H9 (cell line): Measurements from ENCODE around the gene PCDH9. TPM values are rescaled to one million over a fixed set of nuclear protein-coding genes. Genes with fewer than 3 reads are reported as not detected.

ENCODE experiments used
- DNase-seq: peaks from one replicate; pipeline ENCODE4 v3.0.0-alpha.2; 2017
- H2AFZ ChIP-seq: one replicate; pipeline ENCODE4 v1.6.1; 2013; ENCODE audit warnings: mild to moderate bottlenecking, low read length, control low read depth, moderate library complexity
- H2AK5ac ChIP-seq: 2 replicates; pipeline ENCODE4 v1.6.1; 2013; ENCODE audit warnings: low read length, control low read depth, mixed read lengths; ENCODE audit not compliant: insufficient read length
- H2BK120ac ChIP-seq: one replicate; pipeline ENCODE4 v1.6.1; 2013; ENCODE audit warnings: low read depth, mild to moderate bottlenecking, low read length, control low read depth, inconsistent platforms; ENCODE audit not compliant: poor library complexity, severe bottlenecking
- H2BK12ac ChIP-seq: 2 replicates; pipeline ENCODE4 v1.6.1; 2013; ENCODE audit warnings: low read length, control low read depth, mixed read lengths, low read depth; ENCODE audit not compliant: insufficient read length
- H2BK15ac ChIP-seq: 2 replicates; pipeline ENCODE4 v1.6.1; 2013; ENCODE audit warnings: low read depth, low read length, control low read depth
- H2BK20ac ChIP-seq: one replicate; pipeline ENCODE4 v1.6.1; 2013; ENCODE audit warnings: low read depth, mild to moderate bottlenecking, low read length, control low read depth, inconsistent platforms; ENCODE audit not compliant: poor library complexity, severe bottlenecking
- H2BK5ac ChIP-seq: 2 replicates; pipeline ENCODE4 v1.6.1; 2013; ENCODE audit warnings: low read length, control low read depth, mixed read lengths; ENCODE audit not compliant: insufficient read length
- H3K14ac ChIP-seq: 2 replicates; pipeline ENCODE4 v1.6.1; 2013; ENCODE audit warnings: low read length, control low read depth; ENCODE audit not compliant: insufficient read depth
- H3K18ac ChIP-seq: 2 replicates; pipeline ENCODE4 v1.6.1; 2013; ENCODE audit warnings: low read depth, mild to moderate bottlenecking, mixed read lengths, low read length, control low read depth; ENCODE audit not compliant: insufficient read length
- H3K23ac ChIP-seq: 2 replicates; pipeline ENCODE4 v1.6.1; 2013; ENCODE audit warnings: low read length, control low read depth, mixed read lengths, low read depth; ENCODE audit not compliant: insufficient read length
- H3K23me2 ChIP-seq: 2 replicates; pipeline ENCODE4 v1.6.1; 2013; ENCODE audit warnings: low read depth, mild to moderate bottlenecking, mixed read lengths, low read length, control low read depth; ENCODE audit not compliant: insufficient read length, poor library complexity, severe bottlenecking
- H3K27ac ChIP-seq: 2 replicates; pipeline ENCODE4 v1.5.1; 2013; ENCODE audit warnings: low read length, control low read depth, mixed read lengths, low read depth; ENCODE audit not compliant: insufficient read length
- H3K27me3 ChIP-seq: 2 replicates; pipeline ENCODE4 v1.6.1; 2013; ENCODE audit warnings: low read length, control low read depth, inconsistent platforms; ENCODE audit not compliant: insufficient read depth
- H3K4ac ChIP-seq: 2 replicates; pipeline ENCODE4 v1.6.1; 2013; ENCODE audit warnings: low read depth, mild to moderate bottlenecking, control low read depth, inconsistent platforms, low read length, moderate library complexity
- H3K4me1 ChIP-seq: 2 replicates; pipeline ENCODE4 v1.6.1; 2013; ENCODE audit warnings: low read length, control low read depth, inconsistent platforms; ENCODE audit not compliant: insufficient read depth
- H3K4me2 ChIP-seq: 2 replicates; pipeline ENCODE4 v1.6.1; 2013; ENCODE audit warnings: low read length, control low read depth, mixed read lengths; ENCODE audit not compliant: insufficient read length, insufficient read depth
- H3K56ac ChIP-seq: 2 replicates; pipeline ENCODE4 v1.6.1; 2013; ENCODE audit warnings: low read depth, mild to moderate bottlenecking, mixed read lengths, low read length, control low read depth; ENCODE audit not compliant: insufficient read length
- H3K79me1 ChIP-seq: 2 replicates; pipeline ENCODE4 v1.6.1; 2013; ENCODE audit warnings: low read depth, mild to moderate bottlenecking, moderate library complexity, low read length, control low read depth, inconsistent platforms; ENCODE audit not compliant: insufficient read depth, poor library complexity, severe bottlenecking
- H3K79me2 ChIP-seq: 2 replicates; pipeline ENCODE4 v1.6.1; 2013; ENCODE audit warnings: low read length, control low read depth, inconsistent platforms; ENCODE audit not compliant: insufficient read depth
- H3K9ac ChIP-seq: 2 replicates; pipeline ENCODE4 v1.6.1; 2013; ENCODE audit warnings: low read length, control low read depth, mixed read lengths; ENCODE audit not compliant: insufficient read length; ENCODE audit errors: extremely low read depth
- H3K9me3 ChIP-seq: one replicate; pipeline ENCODE4 v1.6.1; 2013; ENCODE audit warnings: low read depth, low read length, inconsistent platforms; ENCODE audit not compliant: control insufficient read depth
- H3T11ph ChIP-seq: one replicate; pipeline ENCODE4 v1.6.1; 2013; ENCODE audit warnings: mild to moderate bottlenecking, low read length, control low read depth, inconsistent platforms
- H4K20me1 ChIP-seq: one replicate; pipeline ENCODE4 v1.6.1; 2013; ENCODE audit not compliant: control insufficient read depth, insufficient read length, insufficient read depth
- H4K5ac ChIP-seq: 2 replicates; pipeline ENCODE4 v1.6.1; 2013; ENCODE audit warnings: low read depth, mild to moderate bottlenecking, mixed read lengths, low read length, control low read depth; ENCODE audit not compliant: insufficient read length
- H4K8ac ChIP-seq: replicated peaks from 2 replicates; pipeline ENCODE4 v1.6.1; 2013; ENCODE audit warnings: low read length, control low read depth, mixed read lengths, low read depth; ENCODE audit not compliant: insufficient read length
- H4K91ac ChIP-seq: 2 replicates; pipeline ENCODE4 v1.6.1; 2013; ENCODE audit warnings: low read depth, mild to moderate bottlenecking, moderate library complexity, mixed read lengths, low read length, control low read depth; ENCODE audit not compliant: insufficient read length
- H3K27ac Mint-ChIP-seq, 3 experiments: 2 replicates in 2 of 3; 3 replicates in 1 of 3; pipeline ENCODE4 v1.8.0; 2020 to 2021; ENCODE audit warnings: mixed read lengths in 3 of 3, mild to moderate bottlenecking in 1 of 3, moderate library complexity in 1 of 3
- H3K27me3 Mint-ChIP-seq: 2 replicates; pipeline ENCODE4 v1.8.0; 2021; ENCODE audit warnings: low read depth, mild to moderate bottlenecking, moderate library complexity, mixed read lengths
- H3K36me3 Mint-ChIP-seq, 3 experiments: 2 replicates in 2 of 3; 3 replicates in 1 of 3; pipeline ENCODE4 v1.8.0; 2020 to 2021; ENCODE audit warnings: low read depth in 3 of 3, mixed read lengths in 3 of 3; ENCODE audit not compliant: insufficient read depth in 1 of 3
- H3K4me1 Mint-ChIP-seq, 2 experiments: 2 replicates each; pipeline ENCODE4 v1.8.0; 2020; ENCODE audit warnings: mixed read lengths in 2 of 2
- H3K4me3 Mint-ChIP-seq, 2 experiments: 2 replicates in 1 of 2; 3 replicates in 1 of 2; pipeline ENCODE4 v1.8.0; 2020 to 2021; ENCODE audit warnings: mild to moderate bottlenecking in 2 of 2, mixed read lengths in 2 of 2, moderate library complexity in 1 of 2
- H3K9me3 Mint-ChIP-seq, 2 experiments: 2 replicates in 1 of 2; 3 replicates in 1 of 2; pipeline ENCODE4 v1.8.0; 2020; ENCODE audit warnings: mild to moderate bottlenecking in 2 of 2, mixed read lengths in 2 of 2, moderate library complexity in 1 of 2
- WGBS: extraction: QIAGEN DNeasy Blood & Tissue Kit; methylation state at CpG from one replicate; pipeline ENCODE4 v1.1.7; 2013; ENCODE audit warnings: missing lambda C conversion rate, low lambda C conversion rate, mixed read lengths; ENCODE audit not compliant: insufficient read length; ENCODE audit errors: extremely low coverage; 5-methylcytosine and 5-hydroxymethylcytosine counted together
- total RNA-seq: library from RNA; stranded (reverse); gene quantifications from 2 replicates; pipeline ENCODE4 v1.2.1, GENCODE V29; 2021
- TF ChIP-seq, protein P1 (sequence below): fragments of 200-600 bp; sonication (generic); conservative IDR thresholded peaks from 3 replicates; pipeline ENCODE4 v1.8.0; 2021; ENCODE audit warnings: antibody characterized with exemption, mild to moderate bottlenecking

Gene PCDH9
- total RNA-seq, 1 experiment from 2014 or later, result 0.11 TPM

DNA sequence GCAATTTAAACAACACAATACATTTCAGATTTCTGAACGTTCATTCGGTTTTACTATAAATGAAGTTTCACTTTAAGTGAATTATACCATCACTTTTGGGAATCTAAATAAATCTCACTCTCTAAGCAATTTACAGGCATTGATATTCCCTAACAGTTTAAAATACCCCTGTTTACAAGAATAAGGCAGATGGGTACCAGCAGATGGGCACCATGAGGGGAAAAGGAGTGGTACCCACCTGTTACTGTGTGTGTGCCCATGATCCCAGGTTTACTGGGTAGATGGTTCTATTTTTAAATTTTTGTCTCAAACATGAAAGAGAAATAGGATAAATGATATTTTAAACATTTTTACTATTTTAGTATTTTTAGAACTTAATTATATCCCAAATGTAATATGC lies 212.9 kb downstream of the PCDH9 start:
- H3K4me1 ChIP-seq, result no peaks in the 10 kb centered on the region
- H3K23me2 ChIP-seq, result no peaks in the 10 kb centered on the region
- no peak overlapping the region for H4K91ac ChIP-seq
- H3K27me3 Mint-ChIP-seq, result no peaks in the 10 kb centered on the region
- H2BK5ac ChIP-seq, result no peak overlapping the region
- no peak overlapping the region for H3T11ph ChIP-seq
- no peak overlapping the region for H2AFZ ChIP-seq
- no peaks in the 10 kb centered on the region for H3K79me1 ChIP-seq
- H3K27ac Mint-ChIP-seq, result no peak overlapping the region
- H3K9ac ChIP-seq, result no peak overlapping the region
- no peak overlapping the region for H3K27ac ChIP-seq
- no peaks in the 10 kb centered on the region for H3K36me3 Mint-ChIP-seq
- H4K20me1 ChIP-seq, result no peaks in the 10 kb centered on the region
- H4K5ac ChIP-seq, result no peak overlapping the region
- no peak overlapping the region for H3K23ac ChIP-seq
- H3K18ac ChIP-seq, result no peak overlapping the region
- no peak overlapping the region for H3K4ac ChIP-seq
- no peak overlapping the region for H2BK12ac ChIP-seq
- no CpG with 5 or more reads among the region's 2 CpGs for WGBS
- TF ChIP-seq, protein P1, sequence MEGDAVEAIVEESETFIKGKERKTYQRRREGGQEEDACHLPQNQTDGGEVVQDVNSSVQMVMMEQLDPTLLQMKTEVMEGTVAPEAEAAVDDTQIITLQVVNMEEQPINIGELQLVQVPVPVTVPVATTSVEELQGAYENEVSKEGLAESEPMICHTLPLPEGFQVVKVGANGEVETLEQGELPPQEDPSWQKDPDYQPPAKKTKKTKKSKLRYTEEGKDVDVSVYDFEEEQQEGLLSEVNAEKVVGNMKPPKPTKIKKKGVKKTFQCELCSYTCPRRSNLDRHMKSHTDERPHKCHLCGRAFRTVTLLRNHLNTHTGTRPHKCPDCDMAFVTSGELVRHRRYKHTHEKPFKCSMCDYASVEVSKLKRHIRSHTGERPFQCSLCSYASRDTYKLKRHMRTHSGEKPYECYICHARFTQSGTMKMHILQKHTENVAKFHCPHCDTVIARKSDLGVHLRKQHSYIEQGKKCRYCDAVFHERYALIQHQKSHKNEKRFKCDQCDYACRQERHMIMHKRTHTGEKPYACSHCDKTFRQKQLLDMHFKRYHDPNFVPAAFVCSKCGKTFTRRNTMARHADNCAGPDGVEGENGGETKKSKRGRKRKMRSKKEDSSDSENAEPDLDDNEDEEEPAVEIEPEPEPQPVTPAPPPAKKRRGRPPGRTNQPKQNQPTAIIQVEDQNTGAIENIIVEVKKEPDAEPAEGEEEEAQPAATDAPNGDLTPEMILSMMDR, result no peak
- no peak overlapping the region for H2BK15ac ChIP-seq
- no peaks in the 10 kb centered on the region for H3K79me2 ChIP-seq
- no peak overlapping the region for H2AK5ac ChIP-seq
- no peaks in the 10 kb centered on the region for H3K9me3 ChIP-seq
- no peaks in the 10 kb centered on the region; a peak in 1 of 5 replicates for H3K9me3 Mint-ChIP-seq
- no peak for DNase-seq
- no peak overlapping the region for H3K4me2 ChIP-seq
- no peaks in the 10 kb centered on the region for H3K4me1 Mint-ChIP-seq
- no peak overlapping the region for H2BK20ac ChIP-seq
- no peak overlapping the region for H2BK120ac ChIP-seq
- H3K14ac ChIP-seq, result no peak overlapping the region
- no peak overlapping the region for H3K4me3 Mint-ChIP-seq
- no peaks in the 10 kb centered on the region for H3K27me3 ChIP-seq
- H4K8ac ChIP-seq, result no peak overlapping the region
- H3K56ac ChIP-seq, result no peak overlapping the region
